Effector memory CD4-positive, alpha-beta T cell (primary cell): Measurements from ENCODE around the gene CYLD.

Source experiments
- DNase-seq, 3 donors: peaks; one replicate each; pipeline ENCODE4 v3.0.0-alpha.2; 2020
- H3K27ac ChIP-seq: 2 replicates; pipeline ENCODE4 v1.7.0; 2013; ENCODE audit warnings: mild to moderate bottlenecking, low read length, moderate library complexity; ENCODE audit not compliant: insufficient read depth, poor library complexity, severe bottlenecking
- H3K27me3 ChIP-seq: replicated peaks from 2 replicates; pipeline ENCODE4 v1.7.0; 2013; ENCODE audit warnings: mild to moderate bottlenecking, low read length; ENCODE audit not compliant: insufficient read depth, control insufficient read depth, poor library complexity, severe bottlenecking
- H3K36me3 ChIP-seq: 2 replicates; pipeline ENCODE4 v1.7.0; 2013; ENCODE audit warnings: mild to moderate bottlenecking, low read length, moderate library complexity; ENCODE audit not compliant: control insufficient read depth, insufficient read depth
- H3K4me1 ChIP-seq: 2 replicates; pipeline ENCODE4 v1.7.0; 2013; ENCODE audit warnings: low read length, mild to moderate bottlenecking; ENCODE audit not compliant: control insufficient read depth, insufficient read depth, poor library complexity, severe bottlenecking
- H3K4me3 ChIP-seq: 2 replicates; pipeline ENCODE4 v1.7.0; 2013; ENCODE audit warnings: low read length, low read depth, mild to moderate bottlenecking; ENCODE audit not compliant: insufficient read depth, poor library complexity, severe bottlenecking
- H3K9me3 ChIP-seq: 2 replicates; pipeline ENCODE4 v1.7.0; 2013; ENCODE audit warnings: mild to moderate bottlenecking, low read length, moderate library complexity; ENCODE audit not compliant: control insufficient read depth

Gene CYLD

DNA sequence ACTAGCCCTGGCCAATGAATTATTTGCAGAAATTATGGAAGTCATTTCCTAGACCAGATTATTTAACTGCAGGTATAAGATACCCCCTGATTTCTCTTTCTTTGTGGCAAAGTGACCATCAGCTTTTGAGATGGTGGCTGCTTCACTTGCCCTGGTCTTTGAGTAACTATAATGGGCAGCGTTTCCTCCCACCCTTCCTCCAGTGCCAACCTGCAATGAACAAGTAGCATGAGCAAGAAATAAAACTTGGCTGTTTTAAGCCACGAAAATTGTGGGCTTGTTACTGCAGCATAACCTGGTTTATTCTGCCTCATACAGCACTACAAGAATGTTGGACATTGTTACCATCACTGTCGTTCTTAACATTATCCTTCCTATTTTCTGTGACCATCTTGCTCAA lies 105.3 kb downstream of the CYLD start:
- H3K4me3 ChIP-seq, result no peak overlapping the region
- H3K27ac ChIP-seq, result no peak overlapping the region
- H3K4me1 ChIP-seq, result no peaks in the 10 kb centered on the region
- H3K27me3 ChIP-seq, result no peaks in the 10 kb centered on the region
- H3K36me3 ChIP-seq, result no peaks in the 10 kb centered on the region
- no peaks in the 10 kb centered on the region for H3K9me3 ChIP-seq
- no peak for DNase-seq

DNA sequence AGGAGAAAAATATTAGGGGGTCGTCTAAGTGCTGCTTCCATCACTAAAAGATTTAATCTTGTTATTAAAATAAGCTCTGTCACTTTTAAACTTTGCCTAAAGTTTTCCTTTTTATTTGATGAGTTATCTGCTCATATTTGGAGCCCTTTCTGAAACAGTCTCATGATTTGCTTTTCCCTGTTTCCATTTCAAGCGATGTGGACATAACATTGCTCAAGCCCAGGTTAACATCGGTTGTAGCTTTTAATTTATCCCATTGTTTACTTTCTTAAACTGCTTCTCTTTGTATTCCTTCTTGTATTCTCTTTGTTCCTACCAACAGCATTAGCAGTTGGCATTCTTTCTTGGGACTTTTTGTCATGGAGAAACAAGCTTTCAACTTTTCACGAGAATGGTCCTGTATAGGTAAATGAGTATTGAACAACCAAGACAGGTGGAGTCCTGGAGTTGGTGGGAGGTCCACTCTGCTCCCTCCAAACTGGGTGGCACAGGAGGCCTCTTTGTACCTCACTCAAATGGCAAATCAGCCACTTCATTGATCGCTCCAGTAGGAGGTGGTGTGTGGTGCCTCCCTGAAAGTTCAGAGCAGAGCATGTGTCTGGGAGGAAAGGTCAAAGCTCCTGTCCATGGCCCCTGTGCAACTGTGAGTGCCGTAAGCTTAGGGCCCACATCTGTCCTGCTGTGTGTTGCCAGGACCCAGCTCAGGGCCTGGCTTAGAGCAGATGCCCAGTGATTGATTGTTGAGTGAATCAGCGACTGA lies 107.0 kb downstream of the CYLD start:
- Histone ChIP-seq H3K36me3 (no peaks in the 10 kb centered on the region), H3K27ac (no peak overlapping the region), H3K9me3 (no peaks in the 10 kb centered on the region), H3K27me3 (no peaks in the 10 kb centered on the region), H3K4me3 (no peak overlapping the region), H3K4me1 (no peaks in the 10 kb centered on the region)
- no peak for DNase-seq
